Stimulated activated naive CD8-positive, alpha-beta T cell treated with anti-CD3 and anti-CD28 coated beads, Interleukin-15, Interleukin-2, amounts not matched to agents 100 ng/mL and 50 ng/mL, for 24 hours (primary cell): Measurements from ENCODE around the gene PREP.

Experiments used
- H3K27ac Mint-ChIP-seq: one replicate; pipeline ENCODE4 v1.8.0; 2021; ENCODE audit warnings: mild to moderate bottlenecking, mixed read lengths
- H3K27me3 Mint-ChIP-seq: one replicate; pipeline ENCODE4 v1.8.0; 2021; ENCODE audit warnings: mixed read lengths
- H3K36me3 Mint-ChIP-seq: one replicate; pipeline ENCODE4 v1.8.0; 2021; ENCODE audit warnings: low read depth, mixed read lengths
- H3K4me1 Mint-ChIP-seq: one replicate; pipeline ENCODE4 v1.8.0; 2021; ENCODE audit warnings: low read depth, mixed read lengths
- H3K4me3 Mint-ChIP-seq: one replicate; pipeline ENCODE4 v1.8.0; 2021; ENCODE audit warnings: mild to moderate bottlenecking, mixed read lengths
- H3K9me3 Mint-ChIP-seq: one replicate; pipeline ENCODE4 v1.8.0; 2021; ENCODE audit warnings: mixed read lengths

PREP gene

GRCh38 chr6:105402939-105403935 is at the start of gene PREP:
PREP (minus strand) TSS chr6:105403082; CDS start chr6:105402891, 191 bp downstream.
- H3K27me3 Mint-ChIP-seq: peaks cover 5% of the 10 kb centered on the region

GRCh38 chr6:105452376-105452775 is 49.5 kb upstream of the PREP start:
- Mint-ChIP-seq H3K36me3 (no peaks in the 10 kb centered on the region), H3K4me1 (peaks cover 24% of the 10 kb centered on the region), H3K27me3 (no peaks in the 10 kb centered on the region), H3K9me3 (peaks cover 3% of the 10 kb centered on the region), H3K27ac (no peak overlapping the region), H3K4me3 (no peak overlapping the region)

More at GRCh38 chr6:105402939-105403935, at the start of gene PREP:
- no peaks in the 10 kb centered on the region for H3K9me3 Mint-ChIP-seq
- H3K4me1 Mint-ChIP-seq: peaks cover 61% of the 10 kb centered on the region
- H3K4me3 Mint-ChIP-seq: peak within 1 kb of the TSS; percentile 92
- H3K36me3 Mint-ChIP-seq: no peaks in the 10 kb centered on the region
- H3K27ac Mint-ChIP-seq: peak within 1 kb of the TSS; percentile 78

GRCh38 chr6:105449756-105450390 is 47.0 kb upstream of the PREP start:
- peaks cover 2% of the 10 kb centered on the region for H3K9me3 Mint-ChIP-seq
- no peaks in the 10 kb centered on the region for H3K27me3 Mint-ChIP-seq
- H3K4me3 Mint-ChIP-seq: no peak overlapping the region
- H3K36me3 Mint-ChIP-seq: no peaks in the 10 kb centered on the region
- peaks cover 24% of the 10 kb centered on the region for H3K4me1 Mint-ChIP-seq
- no peak overlapping the region for H3K27ac Mint-ChIP-seq

- H3K4me3 Mint-ChIP-seq: no peak overlapping the region
- H3K4me1 Mint-ChIP-seq: no peaks in the 10 kb centered on the region
- no peaks in the 10 kb centered on the region for H3K36me3 Mint-ChIP-seq
- no peaks in the 10 kb centered on the region for H3K27me3 Mint-ChIP-seq
- no peaks in the 10 kb centered on the region for H3K9me3 Mint-ChIP-seq
- H3K27ac Mint-ChIP-seq: no peak overlapping the region
These were observed 42.6 kb upstream of the PREP start for GRCh38 chr6:105445481-105445880.

- H3K27me3 Mint-ChIP-seq: no peaks in the 10 kb centered on the region
- no peaks in the 10 kb centered on the region for H3K36me3 Mint-ChIP-seq
- no peak overlapping the region for H3K4me3 Mint-ChIP-seq
- no peaks in the 10 kb centered on the region for H3K9me3 Mint-ChIP-seq
- no peaks in the 10 kb centered on the region for H3K4me1 Mint-ChIP-seq
- no peak overlapping the region for H3K27ac Mint-ChIP-seq
These were observed 41.1 kb upstream of the PREP start for GRCh38 chr6:105443941-105444340.

- Mint-ChIP-seq H3K9me3 (no peaks in the 10 kb centered on the region), H3K27me3 (peaks cover 6% of the 10 kb centered on the region), H3K4me1 (no peaks in the 10 kb centered on the region), H3K36me3 (no peaks in the 10 kb centered on the region), H3K4me3 (no peak overlapping the region), H3K27ac (no peak overlapping the region)
These were observed 39.5 kb upstream of the PREP start for GRCh38 chr6:105442369-105442768.

- Mint-ChIP-seq H3K4me3 (no peak overlapping the region), H3K4me1 (peaks cover 4% of the 10 kb centered on the region), H3K27ac (no peak overlapping the region), H3K9me3 (no peaks in the 10 kb centered on the region), H3K27me3 (peaks cover 16% of the 10 kb centered on the region), H3K36me3 (no peaks in the 10 kb centered on the region)
These were observed 34.4 kb upstream of the PREP start for GRCh38 chr6:105437236-105437635.

GRCh38 chr6:105433723-105434122 is 30.8 kb upstream of the PREP start:
- Mint-ChIP-seq H3K9me3 (no peaks in the 10 kb centered on the region), H3K27ac (no peak overlapping the region), H3K36me3 (no peaks in the 10 kb centered on the region), H3K27me3 (peaks cover 16% of the 10 kb centered on the region), H3K4me3 (no peak overlapping the region), H3K4me1 (peaks cover 4% of the 10 kb centered on the region)

- H3K36me3 Mint-ChIP-seq: no peaks in the 10 kb centered on the region
- H3K27ac Mint-ChIP-seq: no peak overlapping the region
- H3K4me1 Mint-ChIP-seq: peaks cover 4% of the 10 kb centered on the region
- no peaks in the 10 kb centered on the region for H3K9me3 Mint-ChIP-seq
- H3K4me3 Mint-ChIP-seq: no peak overlapping the region
- peaks cover 12% of the 10 kb centered on the region for H3K27me3 Mint-ChIP-seq
These were observed 29.9 kb upstream of the PREP start for GRCh38 chr6:105432797-105433196.

GRCh38 chr6:105431226-105431625 is 28.3 kb upstream of the PREP start:
- H3K4me3 Mint-ChIP-seq: no peak overlapping the region
- no peaks in the 10 kb centered on the region for H3K36me3 Mint-ChIP-seq
- H3K4me1 Mint-ChIP-seq: peaks cover 4% of the 10 kb centered on the region
- H3K27ac Mint-ChIP-seq: no peak overlapping the region
- H3K27me3 Mint-ChIP-seq: peaks cover 9% of the 10 kb centered on the region
- H3K9me3 Mint-ChIP-seq: no peaks in the 10 kb centered on the region

- no peaks in the 10 kb centered on the region for H3K36me3 Mint-ChIP-seq
- no peaks in the 10 kb centered on the region for H3K9me3 Mint-ChIP-seq
- peaks cover 4% of the 10 kb centered on the region for H3K4me1 Mint-ChIP-seq
- H3K4me3 Mint-ChIP-seq: no peak overlapping the region
- H3K27me3 Mint-ChIP-seq: peaks cover 5% of the 10 kb centered on the region
- H3K27ac Mint-ChIP-seq: no peak overlapping the region
These were observed 27.8 kb upstream of the PREP start for GRCh38 chr6:105430685-105431084.

- H3K4me3 Mint-ChIP-seq: no peak overlapping the region
- H3K36me3 Mint-ChIP-seq: no peaks in the 10 kb centered on the region
- H3K27me3 Mint-ChIP-seq: no peaks in the 10 kb centered on the region
- no peaks in the 10 kb centered on the region for H3K9me3 Mint-ChIP-seq
- no peak overlapping the region for H3K27ac Mint-ChIP-seq
- H3K4me1 Mint-ChIP-seq: peaks cover 4% of the 10 kb centered on the region
These were observed 26.8 kb upstream of the PREP start for GRCh38 chr6:105429676-105430075.

- H3K27ac Mint-ChIP-seq: no peak overlapping the region
These were observed 25.6 kb upstream of the PREP start for GRCh38 chr6:105428342-105428957.

GRCh38 chr6:105424175-105424783 is 21.4 kb upstream of the PREP start:
- Mint-ChIP-seq H3K4me1 (no peaks in the 10 kb centered on the region), H3K27me3 (peaks cover 3% of the 10 kb centered on the region), H3K4me3 (no peak overlapping the region), H3K36me3 (no peaks in the 10 kb centered on the region), H3K9me3 (no peaks in the 10 kb centered on the region), H3K27ac (no peak overlapping the region)

More at GRCh38 chr6:105428342-105428957, 25.6 kb upstream of the PREP start:
- peaks cover 3% of the 10 kb centered on the region for H3K27me3 Mint-ChIP-seq
- H3K36me3 Mint-ChIP-seq: no peaks in the 10 kb centered on the region
- no peak overlapping the region for H3K4me3 Mint-ChIP-seq
- peaks cover 4% of the 10 kb centered on the region for H3K4me1 Mint-ChIP-seq
- no peaks in the 10 kb centered on the region for H3K9me3 Mint-ChIP-seq
